ENCODE data around the gene EBF3.

DNA sequence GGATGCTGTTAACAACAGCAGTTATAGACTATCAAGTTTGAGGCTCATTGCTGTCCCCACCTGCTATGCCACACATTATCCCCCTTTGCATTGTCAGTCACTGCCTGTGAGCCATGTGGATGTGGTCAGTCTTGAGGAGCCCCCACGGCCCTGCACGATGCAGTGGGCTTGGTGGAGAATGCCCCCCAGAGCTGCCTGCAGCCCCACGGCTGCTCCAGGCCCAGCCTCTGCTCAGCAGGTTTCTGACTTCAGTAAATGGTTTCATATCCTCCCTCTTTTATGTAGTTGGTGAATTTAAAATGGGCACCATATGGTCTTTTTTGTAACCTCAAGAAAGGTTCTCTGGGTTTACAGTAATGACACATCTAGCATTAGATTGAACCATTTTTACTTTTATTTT lies 164.1 kb downstream of the EBF3 start:
- TF ChIP-seq, protein P1, sequence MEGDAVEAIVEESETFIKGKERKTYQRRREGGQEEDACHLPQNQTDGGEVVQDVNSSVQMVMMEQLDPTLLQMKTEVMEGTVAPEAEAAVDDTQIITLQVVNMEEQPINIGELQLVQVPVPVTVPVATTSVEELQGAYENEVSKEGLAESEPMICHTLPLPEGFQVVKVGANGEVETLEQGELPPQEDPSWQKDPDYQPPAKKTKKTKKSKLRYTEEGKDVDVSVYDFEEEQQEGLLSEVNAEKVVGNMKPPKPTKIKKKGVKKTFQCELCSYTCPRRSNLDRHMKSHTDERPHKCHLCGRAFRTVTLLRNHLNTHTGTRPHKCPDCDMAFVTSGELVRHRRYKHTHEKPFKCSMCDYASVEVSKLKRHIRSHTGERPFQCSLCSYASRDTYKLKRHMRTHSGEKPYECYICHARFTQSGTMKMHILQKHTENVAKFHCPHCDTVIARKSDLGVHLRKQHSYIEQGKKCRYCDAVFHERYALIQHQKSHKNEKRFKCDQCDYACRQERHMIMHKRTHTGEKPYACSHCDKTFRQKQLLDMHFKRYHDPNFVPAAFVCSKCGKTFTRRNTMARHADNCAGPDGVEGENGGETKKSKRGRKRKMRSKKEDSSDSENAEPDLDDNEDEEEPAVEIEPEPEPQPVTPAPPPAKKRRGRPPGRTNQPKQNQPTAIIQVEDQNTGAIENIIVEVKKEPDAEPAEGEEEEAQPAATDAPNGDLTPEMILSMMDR (IDR thresholded peaks at IDR 0.05 in 4 of 5, conservative IDR thresholded peaks at IDR 0.05 in 1 of 5) = no peak
- TF ChIP-seq POLR2A (IDR thresholded peaks at IDR 0.05) = no peak

Data from gastrocnemius medialis (tissue), 4 donors.